Mesothelial cell of epicardium (in vitro differentiated cells): ENCODE data around the gene CCNL1. TPM values are rescaled to one million over a fixed set of nuclear protein-coding genes. Genes with fewer than 3 reads are reported as not detected.

Source experiments
- DNase-seq, 2 experiments: peaks; one replicate each; pipeline ENCODE4 v3.0.0; 2021; ENCODE audit warnings: low spot score in 2 of 2; ENCODE audit not compliant: unreplicated experiment in 2 of 2
- H3K27ac Mint-ChIP-seq: 2 replicates; pipeline ENCODE4 v1.8.0; 2021; ENCODE audit warnings: mixed read lengths
- H3K27me3 Mint-ChIP-seq: 2 replicates; pipeline ENCODE4 v1.8.0; 2021; ENCODE audit warnings: low read depth, mixed read lengths
- H3K36me3 Mint-ChIP-seq: 2 replicates; pipeline ENCODE4 v1.8.0; 2021; ENCODE audit warnings: mixed read lengths
- H3K4me1 Mint-ChIP-seq: 2 replicates; pipeline ENCODE4 v1.8.0; 2021; ENCODE audit warnings: mixed read lengths
- H3K4me3 Mint-ChIP-seq: 2 replicates; pipeline ENCODE4 v1.8.0; 2021; ENCODE audit warnings: mild to moderate bottlenecking, moderate library complexity, mixed read lengths
- H3K9me3 Mint-ChIP-seq: 2 replicates; pipeline ENCODE4 v1.8.0; 2021; ENCODE audit warnings: mixed read lengths
- total RNA-seq: library from RNA; stranded (reverse); gene quantifications from 3 replicates; pipeline ENCODE4 v1.2.1, GENCODE V29; 2021
- TF ChIP-seq, protein P1 (sequence below): fragments of 200-600 bp; sonication (generic); IDR thresholded peaks from one replicate; pipeline ENCODE4 v1.5.0; 2021; ENCODE audit warnings: antibody characterized with exemption; ENCODE audit not compliant: unreplicated experiment

The CCNL1 gene
- total RNA-seq, 1 donor from 2014 or later = 276 TPM

DNA sequence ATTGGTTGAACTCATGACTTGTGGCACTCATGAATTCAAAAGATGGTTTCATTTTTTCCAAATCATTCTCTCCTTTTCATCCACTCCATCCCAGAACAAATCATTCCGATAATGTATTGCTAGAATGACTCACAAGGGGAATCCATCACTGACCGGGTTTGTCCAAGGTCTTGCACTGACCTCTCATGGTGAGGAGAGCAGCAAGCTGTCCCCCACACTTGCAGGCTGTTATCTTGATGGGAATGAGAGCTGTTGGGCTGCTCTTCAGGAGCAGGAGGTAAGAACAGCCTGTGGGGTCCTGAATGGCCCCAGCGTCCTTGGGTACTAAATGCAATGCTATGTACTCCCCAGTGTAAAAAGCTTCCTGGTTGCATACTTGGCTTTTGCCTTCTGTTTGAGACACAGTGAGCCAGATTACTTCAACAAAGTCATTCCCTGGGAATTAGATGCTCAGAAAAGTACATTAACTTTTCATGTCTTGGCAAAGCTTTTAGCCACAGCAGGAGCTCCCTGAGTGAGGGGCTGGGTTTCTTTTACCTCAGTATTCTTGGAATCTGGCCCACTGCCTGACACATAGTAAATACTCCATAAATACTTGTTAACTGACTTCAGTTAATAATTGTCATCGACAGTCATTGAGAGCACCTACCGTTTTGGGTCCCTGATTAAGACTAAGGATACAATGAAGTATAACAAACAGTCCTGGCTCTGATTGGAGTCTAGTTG is 24.1 kb downstream of the CCNL1 start:
- no peak for DNase-seq
- Mint-ChIP-seq H3K36me3 (peaks cover 4% of the 10 kb centered on the region), H3K27ac (no peak overlapping the region), H3K4me1 (peaks cover 16% of the 10 kb centered on the region), H3K27me3 (no peaks in the 10 kb centered on the region), H3K9me3 (no peaks in the 10 kb centered on the region), H3K4me3 (no peak overlapping the region)
- TF ChIP-seq, protein P1, sequence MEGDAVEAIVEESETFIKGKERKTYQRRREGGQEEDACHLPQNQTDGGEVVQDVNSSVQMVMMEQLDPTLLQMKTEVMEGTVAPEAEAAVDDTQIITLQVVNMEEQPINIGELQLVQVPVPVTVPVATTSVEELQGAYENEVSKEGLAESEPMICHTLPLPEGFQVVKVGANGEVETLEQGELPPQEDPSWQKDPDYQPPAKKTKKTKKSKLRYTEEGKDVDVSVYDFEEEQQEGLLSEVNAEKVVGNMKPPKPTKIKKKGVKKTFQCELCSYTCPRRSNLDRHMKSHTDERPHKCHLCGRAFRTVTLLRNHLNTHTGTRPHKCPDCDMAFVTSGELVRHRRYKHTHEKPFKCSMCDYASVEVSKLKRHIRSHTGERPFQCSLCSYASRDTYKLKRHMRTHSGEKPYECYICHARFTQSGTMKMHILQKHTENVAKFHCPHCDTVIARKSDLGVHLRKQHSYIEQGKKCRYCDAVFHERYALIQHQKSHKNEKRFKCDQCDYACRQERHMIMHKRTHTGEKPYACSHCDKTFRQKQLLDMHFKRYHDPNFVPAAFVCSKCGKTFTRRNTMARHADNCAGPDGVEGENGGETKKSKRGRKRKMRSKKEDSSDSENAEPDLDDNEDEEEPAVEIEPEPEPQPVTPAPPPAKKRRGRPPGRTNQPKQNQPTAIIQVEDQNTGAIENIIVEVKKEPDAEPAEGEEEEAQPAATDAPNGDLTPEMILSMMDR = no peak

GRCh38 chr3:157134620-157135191 is 25.2 kb downstream of the CCNL1 start:
- Mint-ChIP-seq H3K27ac (no peak overlapping the region), H3K27me3 (no peaks in the 10 kb centered on the region), H3K36me3 (peaks cover 4% of the 10 kb centered on the region), H3K4me3 (no peak overlapping the region), H3K9me3 (no peaks in the 10 kb centered on the region), H3K4me1 (peaks cover 26% of the 10 kb centered on the region)
- DNase-seq = no peak
- TF ChIP-seq, protein P1 = no peak

GRCh38 chr3:157133434-157134320 is 26.3 kb downstream of the CCNL1 start:
- Mint-ChIP-seq H3K4me1 (peaks cover 36% of the 10 kb centered on the region), H3K36me3 (peaks cover 4% of the 10 kb centered on the region), H3K27me3 (no peaks in the 10 kb centered on the region), H3K4me3 (no peak overlapping the region), H3K27ac (no peak overlapping the region), H3K9me3 (no peaks in the 10 kb centered on the region)
- TF ChIP-seq, protein P1 = no peak
- DNase-seq = no peak

DNA sequence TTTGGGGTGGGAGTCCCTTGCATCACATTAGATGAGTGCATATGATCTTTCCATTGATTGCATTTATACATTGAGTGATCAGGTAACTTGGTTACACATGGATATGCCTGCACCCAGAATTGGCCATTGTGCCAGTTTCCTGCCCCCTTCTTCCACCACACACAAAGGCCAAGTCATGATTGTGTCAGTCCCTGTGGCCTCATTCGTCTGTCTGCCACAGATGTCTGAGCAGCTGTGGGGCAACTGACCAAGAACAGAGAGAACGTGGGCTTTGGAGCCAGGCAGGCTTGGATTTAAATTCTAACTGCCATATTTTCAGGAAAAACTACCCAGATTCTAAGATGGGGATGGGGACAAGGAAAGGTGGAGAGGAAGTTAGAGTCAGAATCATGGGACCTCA is 27.0 kb downstream of the CCNL1 start:
- H3K27me3 Mint-ChIP-seq = no peaks in the 10 kb centered on the region
- H3K4me3 Mint-ChIP-seq = no peak overlapping the region
- no peak overlapping the region for H3K27ac Mint-ChIP-seq
- peaks cover 43% of the 10 kb centered on the region for H3K4me1 Mint-ChIP-seq
- H3K9me3 Mint-ChIP-seq = no peaks in the 10 kb centered on the region
- TF ChIP-seq, protein P1 = no peak
- DNase-seq = no peak
- H3K36me3 Mint-ChIP-seq = peaks cover under 1% of the 10 kb centered on the region

- TF ChIP-seq, protein P1 = no peak
- Mint-ChIP-seq H3K27ac (no peak overlapping the region), H3K36me3 (no peaks in the 10 kb centered on the region), H3K9me3 (no peaks in the 10 kb centered on the region), H3K27me3 (no peaks in the 10 kb centered on the region), H3K4me3 (no peak overlapping the region), H3K4me1 (peaks cover 45% of the 10 kb centered on the region)
- no peak for DNase-seq
Observed at GRCh38 chr3:157132341-157132740, 27.6 kb downstream of the CCNL1 start.
